ENCODE data around the gene STAG3. TPM values are rescaled to one million over a fixed set of nuclear protein-coding genes. Genes with fewer than 3 reads are reported as not detected.

Gene STAG3
- total and polyA plus RNA-seq, 2 of the 8 experiments (the other 6 are each of a cell fraction or from before 2014, with no cell fraction given), result 1.3 to 3.3 TPM

- Histone ChIP-seq H3K27ac (ENCODE audit: low read depth, low read length) (no peak overlapping the region), H2BK12ac (ENCODE audit: low read depth, low read length) (no peak overlapping the region), H2BK20ac (ENCODE audit: low read length) (no peak overlapping the region), H3K79me2 (ENCODE audit: control insufficient read depth in 1 of 2, insufficient read depth in 2 of 2, low read length in 2 of 2) (no peaks in the 10 kb centered on the region), H2BK5ac (ENCODE audit: low read depth, low read length) (no peak overlapping the region), H3K4me2 (ENCODE audit: insufficient read depth in 1 of 2, low read depth in 2 of 2, low read length in 2 of 2) (no peak overlapping the region), H4K5ac (ENCODE audit: insufficient read length, low read depth, low read length) (no peak overlapping the region), H4K8ac (ENCODE audit: extremely low read depth, insufficient read depth, low read length) (no peak overlapping the region), H3K23me2 (ENCODE audit: low read depth, low read length) (no peaks in the 10 kb centered on the region), H3K4me3 (ENCODE audit: extremely low read depth in 1 of 4, insufficient read depth in 2 of 4, low read depth in 3 of 4, low read length in 4 of 4) (no peak overlapping the region), H3K23ac (ENCODE audit: insufficient read length) (no peak overlapping the region), H3K27me3 (replicated peaks in 1 of 4; ENCODE audit: control insufficient read depth in 3 of 4, extremely low read depth in 1 of 4, insufficient read depth in 3 of 4, low read length in 3 of 4) (peaks cover 0 to 4% (median 1%) of the 10 kb centered on the region in 4 experiments; a peak in 4 of 7 replicates), H3K56ac (replicated peaks; ENCODE audit: insufficient read length, low read depth, low read length) (no peak overlapping the region), H4K91ac (replicated peaks; ENCODE audit: insufficient read length, low read length) (no peak overlapping the region), H3K79me1 (ENCODE audit: low read depth, low read length) (no peaks in the 10 kb centered on the region), H2AFZ (ENCODE audit: low read length) (no peak overlapping the region), H3K4ac (replicated peaks; ENCODE audit: insufficient read length, low read depth, low read length) (no peak overlapping the region), H2BK15ac (ENCODE audit: low read length) (no peak overlapping the region), H3K36me3 (ENCODE audit: control insufficient read depth in 2 of 4, insufficient read depth in 4 of 4, low read length in 3 of 4) (no peaks in the 10 kb centered on the region), H3K4me1 (replicated peaks in 1 of 4; ENCODE audit: control insufficient read depth in 3 of 4, insufficient read depth in 4 of 4, low read length in 3 of 4) (peaks cover 0 to 9% (median 2%) of the 10 kb centered on the region in 4 experiments; a peak in 2 of 7 replicates), H2AK5ac (ENCODE audit: low read depth, low read length) (no peak overlapping the region), H3K18ac (ENCODE audit: extremely low read depth, low read length) (no peak overlapping the region), H3K14ac (ENCODE audit: insufficient read length) (no peak overlapping the region), H2BK120ac (replicated peaks; ENCODE audit: low read depth, low read length) (no peak overlapping the region), H3K9ac (replicated peaks in 1 of 4; ENCODE audit: extremely low read depth in 1 of 4, low read depth in 3 of 4, low read length in 3 of 4) (no peak overlapping the region), H3K9me3 (ENCODE audit: insufficient read depth in 2 of 2, low read depth in 1 of 2, low read length in 1 of 2) (no peaks in the 10 kb centered on the region), H4K20me1 (replicated peaks in 1 of 2; ENCODE audit: control insufficient read depth in 1 of 2, insufficient read depth in 2 of 2, low read length in 2 of 2) (no peaks in the 10 kb centered on the region)
- WGBS, 2 experiments (ENCODE audit: extremely low coverage in 1 of 2, insufficient coverage in 1 of 2, insufficient read length in 1 of 2, insufficient replicate concordance in 2 of 2, low coverage in 1 of 2, low lambda C conversion rate in 2 of 2, missing lambda C conversion rate in 1 of 2), result 92% methylated on average over 10 of the region's 10 CpGs; no CpG with 5 or more reads in 1 of the 2 experiments
- no peak for DNase-seq (ENCODE audit: low read depth in 1 of 2, low spot score in 2 of 2)
- CTCF ChIA-PET (ENCODE audit: partially characterized antibody), result interaction anchor here (0.7 to 5.1 kb wide), 6 partner anchors 10 to 70 kb away, joined by 3 to 25 read pairs (median 3); no protein-coding TSS in a partner anchor
- POLR2A ChIA-PET (ENCODE audit: partially characterized antibody), result no interaction called here
- no peak for TF ChIP-seq CHD2 (IDR thresholded peaks at IDR 0.05; ENCODE audit: low read length)
- no peak for FAIRE-seq
Observed at GRCh38 chr7:100198266-100198665, 20.5 kb downstream of the STAG3 start.

Data from H1 (cell line).